Activated CD4-positive, alpha-beta T cell treated with anti-CD3 and anti-CD28 coated beads, Interleukin-2, Interleukin-6, amounts not matched to agents 100 ng/mL and 50 ng/mL, durations not matched to agents 16 hours and 8 hours (primary cell): ENCODE measurements around the gene PICALM.
"Not testable (repeated sequence)": the region's sequence is repeated elsewhere in the genome, so short reads cannot be mapped to it uniquely, and the experiment has no call there.

ENCODE experiments used
- DNase-seq: peaks from one replicate; pipeline ENCODE4 v3.0.0-alpha.2; 2020

The PICALM gene, protein sequence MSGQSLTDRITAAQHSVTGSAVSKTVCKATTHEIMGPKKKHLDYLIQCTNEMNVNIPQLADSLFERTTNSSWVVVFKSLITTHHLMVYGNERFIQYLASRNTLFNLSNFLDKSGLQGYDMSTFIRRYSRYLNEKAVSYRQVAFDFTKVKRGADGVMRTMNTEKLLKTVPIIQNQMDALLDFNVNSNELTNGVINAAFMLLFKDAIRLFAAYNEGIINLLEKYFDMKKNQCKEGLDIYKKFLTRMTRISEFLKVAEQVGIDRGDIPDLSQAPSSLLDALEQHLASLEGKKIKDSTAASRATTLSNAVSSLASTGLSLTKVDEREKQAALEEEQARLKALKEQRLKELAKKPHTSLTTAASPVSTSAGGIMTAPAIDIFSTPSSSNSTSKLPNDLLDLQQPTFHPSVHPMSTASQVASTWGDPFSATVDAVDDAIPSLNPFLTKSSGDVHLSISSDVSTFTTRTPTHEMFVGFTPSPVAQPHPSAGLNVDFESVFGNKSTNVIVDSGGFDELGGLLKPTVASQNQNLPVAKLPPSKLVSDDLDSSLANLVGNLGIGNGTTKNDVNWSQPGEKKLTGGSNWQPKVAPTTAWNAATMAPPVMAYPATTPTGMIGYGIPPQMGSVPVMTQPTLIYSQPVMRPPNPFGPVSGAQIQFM

DNA sequence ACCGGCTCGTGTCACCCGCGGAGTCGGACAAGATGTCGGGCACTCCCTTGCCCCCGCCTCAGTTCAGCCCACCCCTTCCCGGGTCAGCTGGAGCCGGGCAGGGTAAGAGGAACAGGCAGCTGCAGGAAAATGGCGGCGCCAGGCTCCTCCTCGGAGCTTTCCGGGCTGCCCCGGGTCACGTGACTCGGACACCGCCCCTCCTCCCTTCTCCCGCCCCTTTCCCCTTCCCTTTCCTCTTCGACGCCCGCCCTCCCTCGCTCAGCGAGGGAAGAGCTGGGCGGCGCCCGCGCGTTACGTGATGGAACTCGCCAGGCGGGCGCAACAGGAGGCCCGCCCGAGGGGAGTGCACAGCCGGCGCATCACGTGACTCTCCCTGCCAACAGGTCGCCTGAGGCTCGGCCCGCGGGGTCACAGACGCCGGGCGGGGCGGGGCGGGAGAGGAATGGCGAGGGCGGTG, at the start of gene PICALM:
Gene PICALM, minus strand, starts transcription at position 134 of the 457 bp plus-strand sequence. CDS start 304 bp downstream, outside the sequence.
- peak; percentile 98 for DNase-seq

DNA sequence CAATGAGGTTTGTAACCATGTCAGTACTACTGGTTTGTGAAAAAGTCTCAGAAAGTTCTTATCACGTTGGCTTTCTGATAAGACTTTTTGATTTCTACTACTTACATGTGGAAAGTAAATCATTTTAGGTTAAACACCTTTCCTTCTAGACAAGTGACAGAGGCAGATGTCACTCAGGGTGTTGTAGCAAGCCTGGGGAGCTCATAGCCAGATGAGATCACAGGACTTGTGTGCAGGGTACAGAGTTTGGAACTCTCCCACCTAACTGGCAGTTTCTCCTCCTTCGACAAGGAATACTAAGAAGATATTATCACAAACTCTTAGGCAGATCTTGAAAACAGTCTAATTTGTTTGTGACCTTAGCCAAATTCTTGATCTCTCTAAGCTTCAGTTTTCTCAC, 49.4 kb upstream of the PICALM start:
- DNase-seq: no peak

DNA sequence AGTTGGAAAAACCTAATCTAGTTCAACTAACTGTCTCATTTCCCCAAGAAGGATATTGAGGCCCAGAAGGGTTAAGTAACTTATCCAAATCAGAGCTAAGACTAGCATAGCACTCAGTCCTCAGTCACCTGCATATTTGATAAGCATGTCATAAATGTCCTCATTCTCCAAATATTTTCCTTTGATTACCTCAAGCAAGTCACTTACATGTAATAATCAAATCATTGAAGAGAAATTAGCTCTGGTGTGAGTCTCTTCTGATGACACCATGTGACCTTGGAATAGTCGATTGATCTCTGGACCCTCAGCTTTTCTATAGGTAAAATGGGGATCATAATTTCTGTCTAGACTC, 48.8 kb upstream of the PICALM start:
- DNase-seq: no peak

DNA sequence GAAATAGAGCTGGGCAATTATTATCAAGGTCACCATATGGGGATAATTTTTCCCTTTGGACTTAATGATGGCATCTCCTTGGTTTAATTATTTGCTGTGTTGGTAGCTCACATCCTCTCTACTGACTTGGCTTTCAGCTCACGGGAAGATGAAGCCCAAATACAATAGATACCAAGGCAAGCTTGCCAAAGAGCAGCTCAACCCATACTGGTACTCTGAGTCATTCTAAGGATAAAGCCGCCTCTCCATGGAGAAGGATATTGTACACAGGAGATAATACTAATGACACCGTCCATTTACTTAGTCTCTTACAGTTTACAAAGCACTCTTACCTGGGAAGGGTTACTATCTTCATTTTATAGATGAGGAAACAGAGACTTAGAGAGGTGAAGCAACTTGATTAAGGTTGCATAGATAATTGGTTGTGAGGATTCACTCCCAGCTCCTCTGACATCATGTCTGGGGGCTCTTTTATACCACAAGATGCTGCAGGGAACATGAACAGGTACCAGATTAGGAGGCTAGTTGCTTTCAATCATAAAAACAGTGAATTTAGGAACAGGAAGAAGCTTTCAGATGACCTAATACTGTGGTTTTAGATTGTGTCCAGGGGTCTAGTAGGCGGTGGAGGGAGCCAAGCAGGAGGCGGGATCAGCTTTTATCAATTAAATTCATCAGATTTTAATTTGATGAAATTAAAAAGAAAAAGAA, 48.3 kb upstream of the PICALM start:
- DNase-seq: no peak

DNA sequence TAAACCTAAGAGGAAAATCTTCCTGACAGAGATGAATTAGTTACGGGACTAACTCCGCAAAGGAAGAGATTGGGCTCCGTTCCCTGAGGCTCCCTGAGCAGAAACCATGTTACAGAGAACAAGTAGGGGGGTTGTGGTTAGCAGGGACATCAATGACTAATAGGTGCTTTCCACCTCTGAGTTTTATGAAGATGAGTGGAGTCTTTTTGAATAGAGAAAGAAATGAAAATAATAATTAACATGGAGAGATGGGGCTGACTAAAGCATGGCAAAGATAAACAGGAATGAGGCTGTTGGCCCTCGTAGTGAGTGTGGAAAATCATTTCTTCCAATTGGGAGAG, 47.5 kb upstream of the PICALM start:
- peak; percentile 83 for DNase-seq

DNA sequence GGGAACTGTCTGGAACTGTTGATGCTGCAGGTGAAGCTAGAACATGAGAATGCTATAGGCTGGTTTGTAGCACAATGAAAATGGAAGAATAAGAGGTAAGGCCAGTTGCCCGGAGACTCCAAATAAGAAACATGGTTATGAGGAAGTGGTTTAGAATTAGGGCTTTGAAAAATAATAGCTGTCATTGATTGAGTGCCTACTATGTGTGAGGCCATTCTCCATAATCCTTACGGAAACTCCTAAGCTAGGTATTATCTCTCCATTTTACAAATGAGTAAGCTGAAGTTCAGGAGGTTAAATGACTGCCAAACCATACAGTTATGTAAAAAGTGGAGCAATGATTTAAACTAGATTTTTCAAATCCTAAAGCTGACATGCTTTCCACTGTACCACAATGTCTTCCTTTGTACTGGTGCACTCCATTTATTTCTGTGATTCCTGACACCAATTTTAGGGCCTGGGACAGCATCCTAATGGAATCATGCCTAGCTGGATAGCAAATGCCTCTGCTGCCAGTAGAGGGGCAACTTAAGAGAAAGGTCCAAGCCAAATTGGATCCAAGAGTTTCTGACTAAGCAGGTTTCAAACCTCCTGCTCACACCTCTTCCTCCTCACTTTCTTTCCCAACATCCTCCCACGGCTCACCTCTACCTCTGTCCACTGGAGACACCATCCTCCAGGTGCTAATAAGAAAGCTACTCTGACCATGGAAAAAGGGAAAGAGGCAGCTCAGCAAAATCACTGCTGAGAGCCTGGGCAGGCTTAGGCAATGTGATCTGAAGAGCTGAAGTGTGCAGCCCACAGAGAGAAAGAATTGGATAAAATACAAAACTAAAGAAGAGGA, 46.9 kb upstream of the PICALM start:
- no peak for DNase-seq

DNA sequence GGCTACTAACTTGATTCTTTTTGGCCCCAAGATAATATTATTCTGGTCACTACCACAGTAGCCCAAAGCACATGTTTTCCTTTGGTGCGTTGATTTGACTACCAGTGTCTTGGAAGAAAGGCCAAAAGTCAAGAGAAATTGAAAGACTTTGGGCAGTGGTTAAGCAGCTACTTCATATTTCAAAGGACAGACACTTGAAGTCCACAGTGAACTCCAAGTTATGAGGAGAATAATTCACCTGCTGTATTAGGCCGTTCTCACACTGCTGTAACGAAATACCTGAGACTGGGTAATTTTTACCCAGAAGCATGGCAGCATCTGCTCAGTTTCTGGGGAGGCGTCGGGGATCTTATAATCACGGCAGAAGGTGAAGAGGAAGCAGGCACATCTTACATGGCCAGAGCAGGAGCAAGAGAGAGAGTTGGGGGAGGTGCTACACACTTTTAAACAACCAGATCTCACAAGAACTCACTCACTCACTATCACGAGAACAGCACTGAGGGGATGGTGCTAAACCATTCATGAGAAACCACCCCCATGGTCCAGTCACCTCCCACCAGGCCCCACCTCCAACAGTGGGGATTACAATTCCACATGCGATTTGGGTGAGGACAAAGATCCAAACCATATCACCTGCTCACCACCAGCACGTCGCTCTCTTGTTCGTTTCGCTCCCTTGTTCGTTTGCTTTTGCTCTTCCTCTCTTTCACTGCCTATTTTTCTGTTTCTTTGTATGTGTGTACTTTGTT, 40.2 kb upstream of the PICALM start:
- no peak for DNase-seq

DNA sequence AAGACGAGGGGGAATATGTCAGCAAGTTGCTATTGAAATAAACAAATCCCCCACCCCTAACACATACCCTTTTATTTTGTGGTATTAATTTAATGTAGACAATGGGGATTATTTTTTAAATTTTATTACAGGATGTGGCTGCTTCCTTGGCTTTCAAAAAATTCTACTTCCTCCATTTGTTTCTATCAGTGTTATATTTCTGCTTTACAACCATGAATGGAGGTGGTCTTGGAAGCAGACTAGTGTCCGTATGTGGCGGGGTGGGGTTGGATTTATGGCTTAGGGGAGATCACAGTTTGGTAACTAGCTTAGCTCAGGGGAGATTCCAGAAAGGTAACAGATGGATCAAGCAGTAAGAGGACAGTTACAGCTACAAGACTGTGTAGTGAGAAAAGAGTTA, 39.3 kb upstream of the PICALM start:
- DNase-seq: no peak

DNA sequence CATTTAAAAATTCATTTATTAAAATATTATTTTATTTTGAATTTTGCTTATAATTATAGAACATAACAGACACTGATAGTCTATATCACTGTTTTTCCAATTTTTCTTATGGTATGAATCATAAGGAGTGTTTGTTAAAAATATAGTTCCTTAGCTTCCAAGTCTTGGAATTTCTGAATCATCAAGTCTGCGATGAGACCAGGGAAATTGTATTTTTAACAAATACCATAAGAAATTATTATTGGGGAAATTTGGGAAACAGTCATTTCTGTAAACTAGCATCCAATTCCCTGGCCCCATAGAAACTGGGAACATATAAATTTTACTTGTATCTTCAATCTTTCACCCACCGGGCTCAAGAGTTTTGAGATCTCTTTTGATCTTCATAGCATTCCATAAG, 38.0 kb upstream of the PICALM start:
- DNase-seq: no peak

DNA sequence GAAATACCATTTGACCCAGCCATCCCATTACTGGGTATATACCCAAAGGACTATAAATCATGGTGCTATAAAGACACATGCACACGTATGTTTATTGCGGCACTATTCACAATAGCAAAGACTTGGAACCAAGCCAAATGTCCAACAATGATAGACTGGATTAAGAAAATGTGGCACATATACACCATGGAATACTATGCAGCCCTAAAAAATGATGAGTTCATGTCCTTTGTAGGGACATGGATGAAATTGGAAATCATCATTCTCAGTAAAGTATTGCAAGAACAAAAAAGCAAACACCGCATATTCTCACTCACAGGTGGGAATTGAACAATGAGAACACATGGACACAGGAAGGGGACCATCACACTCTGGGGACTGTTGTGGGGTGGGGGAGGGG, 37.1 kb upstream of the PICALM start:
- not testable (repeated sequence) for DNase-seq

DNA sequence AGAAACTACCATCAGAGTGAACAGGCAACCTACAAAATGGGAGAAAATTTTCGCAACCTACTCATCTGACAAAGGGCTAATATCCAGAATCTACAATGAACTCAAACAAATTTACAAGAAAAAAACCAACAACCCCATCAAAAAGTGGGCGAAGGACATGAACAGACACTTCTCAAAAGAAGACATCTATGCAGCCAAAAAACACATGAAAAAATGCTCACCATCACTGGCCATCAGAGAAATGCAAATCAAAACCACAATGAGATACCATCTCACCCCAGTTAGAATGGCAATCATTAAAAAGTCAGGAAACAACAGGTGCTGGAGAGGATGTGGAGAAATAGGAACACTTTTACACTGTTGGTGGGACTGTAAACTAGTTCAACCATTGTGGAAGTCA, 36.7 kb upstream of the PICALM start:
- not testable (repeated sequence) for DNase-seq

DNA sequence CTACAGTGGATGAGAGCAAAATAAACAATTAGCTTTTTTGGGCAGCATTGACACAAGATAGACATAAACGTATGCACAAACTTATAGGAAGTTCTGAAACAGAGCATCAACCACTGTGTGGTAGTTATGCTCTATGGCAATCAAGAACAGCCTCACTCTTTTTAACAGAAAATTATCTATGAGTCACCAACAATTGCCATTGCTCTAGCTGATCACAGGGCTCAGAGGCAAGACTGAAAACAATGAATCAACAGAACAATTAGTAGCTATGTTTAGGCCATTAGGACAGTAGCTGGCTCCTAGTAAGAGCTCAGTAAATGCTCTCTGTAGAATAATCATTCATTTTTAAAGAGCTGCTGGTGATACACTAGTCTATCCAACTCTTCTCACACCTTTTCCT, 34.9 kb upstream of the PICALM start:
- no peak for DNase-seq

DNA sequence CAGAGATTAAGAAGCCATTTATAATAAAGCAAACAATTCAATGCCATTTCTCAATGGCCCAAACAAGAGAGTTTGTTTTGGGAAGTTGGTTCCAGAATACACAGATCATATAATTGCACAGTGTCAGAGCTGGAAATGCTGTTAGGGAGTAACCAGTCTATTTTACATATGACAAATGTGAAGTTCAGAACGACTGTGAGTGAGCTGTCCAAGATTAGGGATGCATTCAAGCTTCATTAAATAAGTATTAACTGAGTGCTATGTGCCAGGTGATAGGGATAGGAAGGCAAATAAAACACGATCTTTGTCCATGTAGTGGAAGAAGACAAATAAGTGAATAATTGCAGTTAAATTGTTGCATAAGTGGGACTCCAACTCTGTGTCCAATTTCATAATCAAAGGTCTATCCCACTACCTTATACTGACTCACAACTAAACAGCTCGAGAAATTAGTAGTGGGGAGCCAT, 33.1 kb upstream of the PICALM start:
- DNase-seq: no peak

DNA sequence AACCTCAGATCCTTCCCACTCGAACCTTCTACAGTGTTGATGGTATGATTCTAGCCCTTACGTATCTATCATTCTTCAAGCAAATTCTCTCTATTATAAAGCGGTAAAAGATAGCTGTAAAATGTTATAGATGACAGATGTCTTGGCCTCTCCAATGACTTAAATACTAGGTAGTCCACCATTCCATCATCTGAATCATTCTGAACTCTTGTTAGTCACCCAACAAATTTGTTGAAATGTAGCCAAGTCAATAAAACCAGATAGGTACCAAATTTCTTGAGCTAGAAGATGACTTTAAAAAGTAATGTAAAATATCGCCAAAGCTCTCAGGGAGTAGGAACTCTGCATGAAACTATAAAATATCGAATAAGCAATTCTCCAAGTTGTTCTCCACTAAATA, 32.6 kb upstream of the PICALM start:
- no peak for DNase-seq

DNA sequence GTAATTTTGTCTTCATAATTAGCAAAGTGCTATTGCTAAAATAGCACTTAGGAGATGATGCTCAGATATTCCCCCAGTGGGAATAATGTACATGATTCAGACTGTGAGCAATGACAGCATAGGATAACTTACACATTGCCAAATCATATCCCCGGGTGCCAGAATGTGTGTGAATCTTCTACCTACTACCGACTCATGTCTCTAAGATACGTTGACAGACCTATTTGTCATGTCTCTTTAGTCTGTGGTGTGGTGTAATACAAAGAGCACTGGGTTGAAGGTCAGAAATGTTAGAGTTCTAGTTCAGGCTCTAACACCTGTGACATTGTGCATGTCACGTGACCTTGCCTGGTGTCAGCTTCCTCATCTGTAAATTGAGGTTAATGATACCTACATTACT, 31.0 kb upstream of the PICALM start:
- no peak for DNase-seq

DNA sequence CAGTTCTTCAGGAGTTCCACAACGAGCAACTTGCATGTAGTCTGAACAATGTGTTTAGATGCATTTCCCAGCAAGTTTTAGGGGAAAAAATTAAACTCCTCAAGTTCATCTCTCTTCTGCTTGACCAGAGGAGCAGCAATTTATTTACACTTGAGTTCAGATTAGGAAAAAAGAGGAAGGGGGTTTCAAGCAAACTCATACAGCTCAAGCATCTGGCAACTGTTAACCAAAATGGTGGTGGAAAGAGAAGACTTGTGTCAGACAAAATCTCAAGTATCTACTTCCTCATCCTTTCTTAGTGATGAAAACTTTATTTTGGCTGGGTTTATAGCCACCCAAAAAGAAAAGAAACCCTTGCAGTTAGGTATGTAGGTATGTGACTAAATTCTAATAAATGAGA, 29.1 kb upstream of the PICALM start:
- DNase-seq: no peak

DNA sequence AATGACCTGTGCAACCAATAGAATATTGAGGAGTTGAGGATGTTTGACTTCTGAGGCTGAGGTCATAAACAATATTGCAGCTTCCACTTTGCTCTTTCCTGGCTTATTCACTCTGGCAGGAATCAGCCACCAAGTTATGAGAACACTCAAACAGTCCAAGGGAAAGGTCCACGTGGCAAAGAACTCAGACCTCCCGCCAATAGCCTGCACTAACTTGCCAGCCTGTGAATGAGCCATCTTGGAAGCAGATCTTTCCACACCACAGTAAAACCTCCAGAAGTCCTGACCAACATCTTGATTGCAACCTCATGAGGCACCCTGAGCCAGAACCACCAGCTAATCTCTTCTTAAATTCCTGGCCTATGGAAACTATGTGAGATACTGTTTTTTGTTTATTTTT, 22.7 kb upstream of the PICALM start:
- DNase-seq: no peak

DNA sequence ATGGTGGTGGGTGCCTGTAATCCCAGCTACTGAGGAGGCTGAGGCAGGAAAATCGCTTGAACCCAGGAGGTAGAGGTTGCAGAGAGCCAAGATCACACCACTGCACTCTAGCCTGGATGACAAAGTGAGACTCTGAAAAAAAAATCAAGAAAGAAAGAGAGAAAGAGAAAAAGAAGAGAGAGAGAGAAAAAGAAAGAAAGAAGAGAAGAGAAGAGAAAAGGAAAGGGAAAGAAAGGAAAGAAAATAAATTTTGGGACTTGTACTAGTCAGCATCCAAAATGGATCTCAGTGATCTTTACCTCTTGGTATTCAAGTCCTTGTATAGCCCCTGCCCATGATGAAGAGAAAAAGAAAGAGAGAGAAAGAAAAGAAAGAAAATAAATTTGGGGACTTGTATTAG, 22.2 kb upstream of the PICALM start:
- DNase-seq: no peak

DNA sequence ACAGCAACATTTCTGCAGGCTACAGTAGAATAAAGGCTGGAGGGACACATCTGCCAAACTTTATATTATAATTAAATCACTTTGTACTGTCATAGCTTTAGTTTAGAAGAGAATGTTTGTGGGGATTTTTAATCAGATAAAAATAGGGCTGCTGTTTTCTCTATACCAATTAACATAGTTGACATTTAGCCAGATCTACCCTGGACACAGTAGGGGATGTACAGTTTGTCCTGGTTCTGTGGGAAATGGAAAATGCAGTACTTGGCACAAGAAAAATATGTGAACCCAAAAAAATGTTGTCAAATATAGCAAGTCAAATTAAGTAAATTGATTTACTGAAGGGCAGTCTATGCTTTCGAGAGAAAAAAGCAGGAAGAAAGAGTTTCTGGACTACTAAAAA, 20.8 kb upstream of the PICALM start:
- DNase-seq: no peak

DNA sequence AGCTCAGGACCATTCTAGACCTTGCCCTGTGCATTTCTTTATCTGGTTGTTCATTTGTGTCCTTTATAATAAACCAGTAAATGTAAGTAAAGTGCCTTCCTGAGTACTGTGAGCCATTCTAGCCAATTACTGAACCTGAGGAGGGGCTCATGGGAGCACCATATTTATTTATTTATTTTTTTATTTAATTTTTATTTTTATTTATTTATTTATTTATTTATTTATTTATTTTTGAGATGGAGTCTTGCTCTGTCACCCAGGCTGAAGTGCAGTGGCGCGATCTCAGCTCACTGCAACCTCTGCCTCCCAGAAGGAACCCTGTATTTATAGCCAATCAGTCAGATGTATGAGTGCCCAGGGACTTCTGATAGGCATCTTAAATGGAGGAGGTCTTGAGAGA, 18.8 kb upstream of the PICALM start:
- DNase-seq: not testable (repeated sequence)

DNA sequence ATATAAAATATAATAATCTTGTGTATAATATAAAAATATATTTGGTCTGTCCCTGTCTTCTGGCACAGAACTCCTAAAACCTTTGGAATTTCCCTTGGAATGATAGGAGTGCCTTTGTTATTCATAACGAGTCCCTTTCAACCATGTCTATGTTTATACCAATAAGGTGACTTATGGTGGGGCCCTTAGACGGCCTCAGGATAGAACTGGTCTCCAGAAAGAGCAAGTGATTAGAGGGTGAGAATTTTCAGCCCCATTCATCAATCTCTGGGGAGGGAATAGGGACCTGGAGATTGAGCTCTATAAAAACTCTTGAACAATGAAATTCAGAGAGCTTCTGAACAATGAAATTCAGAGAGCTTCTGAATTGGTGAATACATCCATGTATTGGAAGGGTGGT, 18.4 kb upstream of the PICALM start:
- DNase-seq: no peak

DNA sequence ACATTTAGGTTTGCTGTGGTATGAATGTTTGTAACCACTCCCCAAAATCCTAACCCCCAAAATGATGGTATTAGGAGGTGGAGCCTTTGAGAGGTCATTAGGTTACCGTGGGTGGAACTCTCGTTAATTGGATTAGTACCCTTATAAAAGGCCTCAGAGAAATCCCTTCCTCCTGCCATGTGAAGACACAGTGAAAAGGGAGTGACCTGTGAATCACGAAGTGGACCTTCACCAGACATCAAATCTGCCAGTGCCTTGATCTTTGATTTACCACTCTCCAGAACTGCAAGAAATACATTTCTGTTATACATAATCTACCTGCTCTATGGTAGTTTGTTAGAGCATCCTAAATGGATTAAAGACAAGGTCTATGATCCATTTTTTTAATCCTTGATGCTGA, 12.6 kb upstream of the PICALM start:
- no peak for DNase-seq
